ENCODE data around the gene ZNF496. TPM values are rescaled to one million over a fixed set of nuclear protein-coding genes. Genes with fewer than 3 reads are reported as not detected.
"Not testable (repeated sequence)": the region's sequence is repeated elsewhere in the genome, so short reads cannot be mapped to it uniquely, and the experiment has no call there.

Gene ZNF496
- total RNA-seq, 1 donor from 2014 or later: 21.2 TPM

GRCh38 chr1:247294282-247294681 lies 37.4 kb downstream of the ZNF496 start:
- Mint-ChIP-seq H3K27me3 (no peaks in the 10 kb centered on the region), H3K4me1 (no peaks in the 10 kb centered on the region), H3K4me3 (no peak overlapping the region), H3K9me3 (no peaks in the 10 kb centered on the region), H3K36me3 (ENCODE audit: low read depth) (peaks cover 3% of the 10 kb centered on the region), H3K27ac (no peak overlapping the region)
- no peak for DNase-seq
- no peak for TF ChIP-seq CTCF (IDR thresholded peaks at IDR 0.05)
- ChIA-PET POLR2A (no interaction called here), CTCF (no interaction called here)
- ATAC-seq (ENCODE audit: low read depth): no peak
- intact Hi-C loops (cut with micrococcal nuclease): no loop called here

GRCh38 chr1:247293047-247293446 lies 38.6 kb downstream of the ZNF496 start:
- CTCF ChIA-PET: no interaction called here
- Mint-ChIP-seq H3K27ac (no peak overlapping the region), H3K4me3 (no peak overlapping the region), H3K27me3 (no peaks in the 10 kb centered on the region), H3K36me3 (ENCODE audit: low read depth) (no peaks in the 10 kb centered on the region), H3K4me1 (no peaks in the 10 kb centered on the region), H3K9me3 (peaks cover 3% of the 10 kb centered on the region)
- POLR2A ChIA-PET: no interaction called here
- no peak for ATAC-seq (ENCODE audit: low read depth)
- no peak for TF ChIP-seq CTCF (IDR thresholded peaks at IDR 0.05)
- intact Hi-C loops (cut with micrococcal nuclease): no loop called here
- DNase-seq: no peak

- CTCF ChIA-PET: no interaction called here
- intact Hi-C loops (cut with micrococcal nuclease): no loop called here
- no peaks in the 10 kb centered on the region for H3K27me3 Mint-ChIP-seq
- peaks cover 7% of the 10 kb centered on the region for H3K9me3 Mint-ChIP-seq
- no peak for DNase-seq
- no peaks in the 10 kb centered on the region for H3K36me3 Mint-ChIP-seq (ENCODE audit: low read depth)
- no peaks in the 10 kb centered on the region for H3K4me1 Mint-ChIP-seq
- TF ChIP-seq CTCF (IDR thresholded peaks at IDR 0.05): no peak
- POLR2A ChIA-PET: no interaction called here
- no peak overlapping the region for H3K27ac Mint-ChIP-seq
- H3K4me3 Mint-ChIP-seq: no peak overlapping the region
- no peak for ATAC-seq (ENCODE audit: low read depth)
Observed at GRCh38 chr1:247291833-247292561, 39.7 kb downstream of the ZNF496 start.

- ChIA-PET POLR2A (no interaction called here), CTCF (no interaction called here)
- Mint-ChIP-seq H3K4me3 (no peak overlapping the region), H3K9me3 (peaks cover 7% of the 10 kb centered on the region), H3K27ac (no peak overlapping the region), H3K4me1 (no peaks in the 10 kb centered on the region), H3K36me3 (ENCODE audit: low read depth) (no peaks in the 10 kb centered on the region), H3K27me3 (no peaks in the 10 kb centered on the region)
- intact Hi-C loops (cut with micrococcal nuclease): no loop called here
- DNase-seq (no peak), ATAC-seq (ENCODE audit: low read depth) (no peak)
- no peak for TF ChIP-seq CTCF (IDR thresholded peaks at IDR 0.05)
Observed at GRCh38 chr1:247291161-247291560, 40.5 kb downstream of the ZNF496 start.

GRCh38 chr1:247290576-247290975 lies 41.1 kb downstream of the ZNF496 start:
- CTCF ChIA-PET: no interaction called here
- intact Hi-C loops (cut with micrococcal nuclease): no loop called here
- Mint-ChIP-seq H3K4me3 (no peak overlapping the region), H3K27me3 (no peaks in the 10 kb centered on the region), H3K27ac (no peak overlapping the region), H3K36me3 (ENCODE audit: low read depth) (no peaks in the 10 kb centered on the region), H3K4me1 (no peaks in the 10 kb centered on the region), H3K9me3 (peaks cover 7% of the 10 kb centered on the region)
- POLR2A ChIA-PET: no interaction called here
- DNase-seq: no peak
- no peak for ATAC-seq (ENCODE audit: low read depth)
- no peak for TF ChIP-seq CTCF (IDR thresholded peaks at IDR 0.05)

GRCh38 chr1:247289274-247289892 lies 42.3 kb downstream of the ZNF496 start:
- H3K4me1 Mint-ChIP-seq; H3K36me3 Mint-ChIP-seq (ENCODE audit: low read depth); ATAC-seq (ENCODE audit: low read depth); H3K9me3 Mint-ChIP-seq; CTCF ChIA-PET; H3K4me3 Mint-ChIP-seq; POLR2A ChIA-PET; DNase-seq; H3K27ac Mint-ChIP-seq; H3K27me3 Mint-ChIP-seq; intact Hi-C loops (cut with micrococcal nuclease): not testable (repeated sequence)

Measured in activated B cell treated with CpG ODN at 0.5 μM for 24 hours (primary cell).